GM18505 (cell line): ENCODE data around the gene CAMK2D.

Source experiments
- ATAC-seq: cut with Tn5 transposase; IDR thresholded peaks from one replicate; pipeline ENCODE4 v1.9.1; 2021; ENCODE audit not compliant: unreplicated experiment
- POLR2A ChIP-seq: IDR thresholded peaks from 4 replicates; pipeline ENCODE4 v1.6.1; 2011; ENCODE audit warnings: borderline replicate concordance; ENCODE audit not compliant: insufficient read depth, insufficient read length; ENCODE audit errors: extremely low read depth

Gene CAMK2D

GRCh38 chr4:113513382-113513781 is 248.2 kb downstream of the CAMK2D start:
- no peak for TF ChIP-seq POLR2A
- no peak for ATAC-seq

GRCh38 chr4:113512880-113513279 is 248.7 kb downstream of the CAMK2D start:
- no peak for ATAC-seq
- no peak for TF ChIP-seq POLR2A

- no peak for TF ChIP-seq POLR2A
- ATAC-seq = no peak
Observed at GRCh38 chr4:113511944-113512343, 249.6 kb downstream of the CAMK2D start.

- ATAC-seq = no peak
- no peak for TF ChIP-seq POLR2A
Observed at GRCh38 chr4:113509851-113510250, 251.7 kb downstream of the CAMK2D start.

- no peak for TF ChIP-seq POLR2A
- no peak for ATAC-seq
Observed at GRCh38 chr4:113505044-113505443, 256.5 kb downstream of the CAMK2D start.

GRCh38 chr4:113504422-113504821 is 257.1 kb downstream of the CAMK2D start:
- ATAC-seq = no peak
- no peak for TF ChIP-seq POLR2A

- ATAC-seq = no peak
- TF ChIP-seq POLR2A = no peak
Observed at GRCh38 chr4:113503691-113504090, 257.8 kb downstream of the CAMK2D start.

GRCh38 chr4:113502906-113503305 is 258.6 kb downstream of the CAMK2D start:
- TF ChIP-seq POLR2A = no peak
- no peak for ATAC-seq

GRCh38 chr4:113502476-113502875 is 259.1 kb downstream of the CAMK2D start:
- no peak for TF ChIP-seq POLR2A
- ATAC-seq = no peak

GRCh38 chr4:113500424-113500823 is 261.1 kb downstream of the CAMK2D start:
- no peak for ATAC-seq
- TF ChIP-seq POLR2A = no peak

GRCh38 chr4:113499696-113500095 is 261.8 kb downstream of the CAMK2D start:
- ATAC-seq = no peak
- no peak for TF ChIP-seq POLR2A

GRCh38 chr4:113499166-113499565 is 262.4 kb downstream of the CAMK2D start:
- ATAC-seq = no peak
- TF ChIP-seq POLR2A = no peak

- no peak for ATAC-seq
Observed at GRCh38 chr4:113497154-113497884, 264.2 kb downstream of the CAMK2D start.

GRCh38 chr4:113496698-113497097 is 264.8 kb downstream of the CAMK2D start:
- TF ChIP-seq POLR2A = no peak
- ATAC-seq = no peak

More at GRCh38 chr4:113497154-113497884, 264.2 kb downstream of the CAMK2D start:
- no peak for TF ChIP-seq POLR2A
